Measurements from ENCODE around the gene RAI2.

DNA sequence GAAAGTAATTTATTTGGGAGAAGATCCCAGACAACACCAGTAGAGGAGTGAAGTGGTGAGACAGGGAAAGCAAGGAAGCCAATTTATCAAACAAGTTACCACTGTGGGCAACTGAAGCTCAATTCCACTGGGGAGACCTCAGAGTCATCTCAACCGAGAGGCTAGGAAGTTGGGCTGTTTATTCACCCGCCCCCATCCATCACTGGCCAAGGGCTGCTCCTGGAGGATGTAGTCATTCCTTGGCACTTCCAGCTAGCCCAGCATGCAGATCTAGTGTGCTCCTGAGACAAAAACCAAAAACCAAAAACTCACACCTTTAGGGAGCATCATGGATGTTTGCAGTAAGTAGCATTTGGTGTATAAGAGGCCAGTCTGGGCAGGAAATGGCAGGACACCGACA, 47.0 kb downstream of the RAI2 start:
- TF ChIP-seq, protein P1, sequence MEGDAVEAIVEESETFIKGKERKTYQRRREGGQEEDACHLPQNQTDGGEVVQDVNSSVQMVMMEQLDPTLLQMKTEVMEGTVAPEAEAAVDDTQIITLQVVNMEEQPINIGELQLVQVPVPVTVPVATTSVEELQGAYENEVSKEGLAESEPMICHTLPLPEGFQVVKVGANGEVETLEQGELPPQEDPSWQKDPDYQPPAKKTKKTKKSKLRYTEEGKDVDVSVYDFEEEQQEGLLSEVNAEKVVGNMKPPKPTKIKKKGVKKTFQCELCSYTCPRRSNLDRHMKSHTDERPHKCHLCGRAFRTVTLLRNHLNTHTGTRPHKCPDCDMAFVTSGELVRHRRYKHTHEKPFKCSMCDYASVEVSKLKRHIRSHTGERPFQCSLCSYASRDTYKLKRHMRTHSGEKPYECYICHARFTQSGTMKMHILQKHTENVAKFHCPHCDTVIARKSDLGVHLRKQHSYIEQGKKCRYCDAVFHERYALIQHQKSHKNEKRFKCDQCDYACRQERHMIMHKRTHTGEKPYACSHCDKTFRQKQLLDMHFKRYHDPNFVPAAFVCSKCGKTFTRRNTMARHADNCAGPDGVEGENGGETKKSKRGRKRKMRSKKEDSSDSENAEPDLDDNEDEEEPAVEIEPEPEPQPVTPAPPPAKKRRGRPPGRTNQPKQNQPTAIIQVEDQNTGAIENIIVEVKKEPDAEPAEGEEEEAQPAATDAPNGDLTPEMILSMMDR (conservative IDR thresholded peaks at IDR 0.05; ENCODE audit: low read depth in 2 of 2): no peak
- no peak for TF ChIP-seq EZH2phosphoT487 (IDR thresholded peaks at IDR 0.05; ENCODE audit: unreplicated experiment)
- no peak for TF ChIP-seq EZH2 (IDR thresholded peaks at IDR 0.05; ENCODE audit: low read depth, unreplicated experiment)
- no peak for TF ChIP-seq CREB1 (CRISPR knock-in tag; IDR thresholded peaks at IDR 0.05; ENCODE audit: low read depth)
- no peak for TF ChIP-seq REST (IDR thresholded peaks at IDR 0.05; ENCODE audit: unreplicated experiment)
- no peak for TF ChIP-seq POLR2AphosphoS5 (IDR thresholded peaks at IDR 0.05; ENCODE audit: low read depth)
- TF ChIP-seq ETS1 (IDR thresholded peaks at IDR 0.05): no peak
- no peak for TF ChIP-seq NANOG (IDR thresholded peaks at IDR 0.05; ENCODE audit: borderline replicate concordance)
